Ectodermal cell (in vitro differentiated cells): ENCODE data around the gene TRPV2.
A peak's percentile ranks its signal among the peaks of the same experiment; 100 is the strongest.
"Not testable (repeated sequence)": the region's sequence is repeated elsewhere in the genome, so short reads cannot be mapped to it uniquely, and the experiment has no call there.

Experiments
- H3K27ac ChIP-seq: 2 replicates; pipeline ENCODE4 v1.7.0; 2013; ENCODE audit warnings: mild to moderate bottlenecking, low read depth, low read length; ENCODE audit not compliant: insufficient read depth, poor library complexity, severe bottlenecking
- H3K27me3 ChIP-seq: 2 replicates; pipeline ENCODE4 v1.7.0; 2013; ENCODE audit warnings: mild to moderate bottlenecking, low read length; ENCODE audit not compliant: insufficient read depth, control insufficient read depth, poor library complexity, severe bottlenecking
- H3K36me3 ChIP-seq: one replicate; pipeline ENCODE4 v1.7.0; 2013; ENCODE audit warnings: low read length; ENCODE audit not compliant: control insufficient read depth, insufficient read depth
- H3K4me1 ChIP-seq: one replicate; pipeline ENCODE4 v1.7.0; 2013; ENCODE audit warnings: low read length; ENCODE audit not compliant: control insufficient read depth, insufficient read depth
- H3K4me3 ChIP-seq: 2 replicates; pipeline ENCODE4 v1.7.0; 2013; ENCODE audit warnings: low read depth, low read length, control low read depth; ENCODE audit not compliant: insufficient read depth
- H3K9me3 ChIP-seq: 2 replicates; pipeline ENCODE4 v1.7.0; 2013; ENCODE audit warnings: mild to moderate bottlenecking, low read length, moderate library complexity; ENCODE audit not compliant: control insufficient read depth
- WGBS, 2 experiments: methylation state at CpG; one replicate each; pipeline ENCODE4 v1.1.7; 2013; ENCODE audit warnings: missing lambda C conversion rate in 2 of 2; 5-methylcytosine and 5-hydroxymethylcytosine counted together

The TRPV2 gene

GRCh38 chr17:16383772-16384287 lies 31.5 kb upstream of the TRPV2 start:
- Histone ChIP-seq H3K27me3 (no peaks in the 10 kb centered on the region), H3K27ac (no peak overlapping the region), H3K36me3 (peaks cover 10% of the 10 kb centered on the region), H3K4me3 (no peak overlapping the region), H3K4me1 (peaks cover 8% of the 10 kb centered on the region), H3K9me3 (no peaks in the 10 kb centered on the region)
- 92 to 96% methylated on average over 5 of the region's 5 CpGs for WGBS, 2 experiments

DNA sequence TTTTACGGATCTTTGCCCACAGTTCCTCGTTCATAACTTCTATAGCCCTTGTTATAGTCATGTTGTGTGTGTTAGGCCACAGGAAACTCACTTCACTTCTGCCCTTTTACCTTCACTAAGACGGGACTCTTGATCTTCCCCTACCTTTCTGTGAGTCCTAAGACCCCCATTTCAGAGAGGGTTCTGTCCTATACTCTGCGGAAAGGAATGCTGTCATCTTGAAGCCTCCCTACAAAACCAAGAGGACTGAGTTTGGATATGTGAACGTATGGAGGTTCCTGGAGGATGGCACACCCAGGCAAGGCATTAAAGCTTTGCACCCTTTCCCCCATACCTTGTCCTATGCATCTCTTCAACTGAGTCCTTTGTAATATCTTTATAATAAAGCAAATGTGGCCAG lies 30.8 kb upstream of the TRPV2 start:
- WGBS, 2 experiments, result 88 to 93% methylated on average over 5 of the region's 5 CpGs

GRCh38 chr17:16386126-16386507 lies 29.3 kb upstream of the TRPV2 start:
- H3K4me3 ChIP-seq, result not testable (repeated sequence)
- 79 to 81% methylated on average over 23 of the region's 23 CpGs for WGBS, 2 experiments

More for the DNA sequence above, 30.8 kb upstream of the TRPV2 start:
- no peaks in the 10 kb centered on the region for H3K9me3 ChIP-seq
- no peaks in the 10 kb centered on the region for H3K27me3 ChIP-seq
- H3K36me3 ChIP-seq, result peaks cover 10% of the 10 kb centered on the region
- peaks cover 8% of the 10 kb centered on the region for H3K4me1 ChIP-seq
- no peak overlapping the region for H3K4me3 ChIP-seq
- H3K27ac ChIP-seq, result no peak overlapping the region

DNA sequence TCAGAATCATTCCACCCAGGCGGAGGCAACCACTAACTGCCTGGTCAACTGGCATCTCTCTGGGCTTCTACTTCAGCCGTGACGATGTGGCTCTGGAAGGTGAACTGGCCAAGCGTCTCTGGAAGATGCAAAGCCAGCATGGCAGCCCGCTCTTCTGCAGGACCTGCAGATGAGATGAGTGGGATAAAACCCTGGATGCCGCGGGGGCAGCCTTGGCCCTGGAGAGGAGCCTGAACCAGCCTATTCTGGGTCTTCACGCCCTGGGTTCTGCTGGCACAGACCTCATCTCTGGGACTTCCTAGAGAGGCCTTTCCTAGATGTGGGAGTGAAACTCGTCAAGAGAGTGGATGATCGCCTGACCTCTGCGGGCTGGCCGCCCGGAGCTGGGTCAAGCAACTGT lies 23.9 kb upstream of the TRPV2 start:
- Histone ChIP-seq H3K4me3 (no peak overlapping the region), H3K27ac (no peak overlapping the region), H3K4me1 (no peaks in the 10 kb centered on the region), H3K36me3 (no peaks in the 10 kb centered on the region), H3K9me3 (no peaks in the 10 kb centered on the region), H3K27me3 (no peaks in the 10 kb centered on the region)
- WGBS, 2 experiments, result 95 to 96% methylated on average over 13 of the region's 13 CpGs

More at GRCh38 chr17:16386126-16386507, 29.3 kb upstream of the TRPV2 start:
- not testable (repeated sequence) for H3K36me3 ChIP-seq, H3K27me3 ChIP-seq, H3K4me1 ChIP-seq, H3K27ac ChIP-seq, H3K9me3 ChIP-seq

- not testable (repeated sequence) for H3K36me3 ChIP-seq, H3K27ac ChIP-seq, H3K27me3 ChIP-seq, H3K9me3 ChIP-seq, H3K4me1 ChIP-seq, H3K4me3 ChIP-seq
- 88 to 92% methylated on average over 11 of the region's 11 CpGs for WGBS, 2 experiments
Measured at GRCh38 chr17:16392491-16392890, 22.9 kb upstream of the TRPV2 start.

DNA sequence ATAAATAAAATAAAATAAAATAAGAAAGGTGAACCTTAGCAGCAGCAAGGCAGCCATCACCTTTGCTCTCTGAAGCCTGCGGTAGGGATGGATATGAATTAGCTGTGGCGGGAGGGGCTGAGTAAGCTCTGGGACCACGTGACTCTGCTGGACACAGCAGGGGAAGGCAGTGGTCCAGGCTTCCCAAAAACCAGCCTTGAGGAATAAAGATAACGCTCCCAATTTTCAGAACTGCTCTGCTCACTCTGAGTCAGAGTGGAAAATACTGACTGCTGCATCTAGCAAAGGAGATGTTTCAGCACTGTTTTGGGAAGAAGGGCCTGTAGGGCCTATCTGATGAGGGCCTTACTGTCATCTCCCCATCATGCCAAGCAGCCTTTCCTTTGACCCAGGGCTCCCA lies 19.5 kb upstream of the TRPV2 start:
- H3K9me3 ChIP-seq, H3K4me1 ChIP-seq, H3K4me3 ChIP-seq, H3K27me3 ChIP-seq, H3K36me3 ChIP-seq, H3K27ac ChIP-seq: not testable (repeated sequence)
- WGBS, 2 experiments, result 65 to 67% methylated on average over 4 of the region's 4 CpGs

DNA sequence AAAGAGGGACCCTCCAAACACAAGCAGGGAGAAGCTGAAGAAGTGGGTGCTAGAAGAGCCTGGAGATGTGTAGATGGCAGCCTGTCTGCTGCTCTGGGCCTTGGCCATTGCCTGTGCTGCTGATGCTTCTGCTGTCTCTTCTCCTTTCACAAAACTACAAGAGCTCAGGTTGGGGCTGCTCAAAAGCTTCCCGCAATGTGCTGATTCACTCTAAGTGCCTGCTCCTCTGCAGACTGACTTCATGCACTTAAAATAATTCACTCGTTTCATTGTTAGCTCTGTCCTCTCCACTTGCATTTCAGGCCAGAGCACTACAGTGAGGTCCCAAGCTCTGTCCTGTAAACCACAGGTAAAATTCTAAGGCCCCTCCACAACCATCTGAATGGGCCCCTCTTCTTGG lies 18.7 kb upstream of the TRPV2 start:
- H3K27ac ChIP-seq, H3K9me3 ChIP-seq, H3K27me3 ChIP-seq, H3K4me1 ChIP-seq, H3K36me3 ChIP-seq, H3K4me3 ChIP-seq: not testable (repeated sequence)
- WGBS, 2 experiments, result 88 to 92% methylated on average over 2 of the region's 2 CpGs

DNA sequence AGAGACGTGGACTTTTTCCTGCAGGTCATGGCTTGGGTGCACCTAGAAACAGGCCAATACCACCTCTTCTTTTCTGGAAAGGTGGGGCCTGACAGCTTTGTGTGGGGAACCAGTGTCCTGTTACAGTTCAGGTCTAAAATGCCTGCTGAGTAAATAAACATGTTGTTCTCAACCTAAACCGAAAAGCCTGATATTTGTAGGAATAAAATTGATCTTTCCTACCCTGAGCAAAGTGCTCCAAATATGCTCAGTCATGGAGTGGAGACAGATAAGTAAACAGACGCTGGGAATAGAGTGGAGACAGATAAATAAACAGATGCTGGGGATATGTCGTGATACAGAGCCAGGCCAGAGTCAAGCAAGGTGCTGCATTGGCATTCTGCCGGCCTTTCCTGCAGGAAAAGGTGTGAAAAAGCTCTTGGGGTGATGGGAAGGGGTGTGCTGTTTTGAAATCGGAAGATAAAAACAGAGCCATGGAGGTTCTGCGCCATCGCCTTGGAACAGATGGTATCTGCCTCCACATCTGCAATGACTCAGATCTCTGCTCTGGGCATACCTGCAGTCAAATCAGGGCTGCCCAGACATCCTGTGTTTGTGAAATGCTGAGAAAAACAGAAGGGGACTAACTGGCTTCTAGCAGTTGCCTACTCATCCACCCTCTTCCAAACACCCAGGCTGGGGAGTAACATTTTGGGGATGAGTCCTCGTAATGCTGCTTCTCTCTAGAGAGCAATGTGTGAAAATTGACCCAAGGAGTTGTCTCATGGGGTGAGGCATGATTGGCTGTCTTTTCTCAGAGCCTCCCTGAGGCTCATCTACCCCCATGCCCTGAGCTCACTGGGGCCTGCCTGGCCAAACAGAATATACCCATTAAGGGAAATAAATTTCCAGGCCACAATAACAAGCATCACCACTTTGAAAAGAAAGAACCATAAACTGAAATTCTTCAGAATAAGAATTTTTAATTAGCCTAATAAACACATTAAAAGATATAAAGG lies 16.8 kb upstream of the TRPV2 start:
- H3K4me3 ChIP-seq, result no peak overlapping the region
- H3K4me1 ChIP-seq, result no peaks in the 10 kb centered on the region
- no peaks in the 10 kb centered on the region for H3K27me3 ChIP-seq
- no peak overlapping the region for H3K27ac ChIP-seq
- H3K36me3 ChIP-seq, result no peaks in the 10 kb centered on the region
- H3K9me3 ChIP-seq, result no peaks in the 10 kb centered on the region
- 76 to 82% methylated on average over 8 of the region's 9 CpGs for WGBS, 2 experiments

GRCh38 chr17:16403847-16404246 lies 11.5 kb upstream of the TRPV2 start:
- H3K9me3 ChIP-seq, H3K27ac ChIP-seq, H3K27me3 ChIP-seq, H3K36me3 ChIP-seq, H3K4me3 ChIP-seq, H3K4me1 ChIP-seq: not testable (repeated sequence)
- 92 to 95% methylated on average over 9 of the region's 9 CpGs for WGBS, 2 experiments

- 8 to 11% methylated on average over 65 to 66 of the region's 67 CpGs for WGBS, 2 experiments
- H3K27ac ChIP-seq, result no peak overlapping the region
Measured at GRCh38 chr17:16406742-16407674, 8.4 kb upstream of the TRPV2 start.

More at GRCh38 chr17:16406742-16407674, 8.4 kb upstream of the TRPV2 start:
- no peaks in the 10 kb centered on the region for H3K4me1 ChIP-seq
- H3K36me3 ChIP-seq, result no peaks in the 10 kb centered on the region
- no peaks in the 10 kb centered on the region for H3K27me3 ChIP-seq
- H3K9me3 ChIP-seq, result no peaks in the 10 kb centered on the region
- H3K4me3 ChIP-seq, result peak overlapping the region; percentile 51
